Neural cell (in vitro differentiated cells): Measurements from ENCODE around the gene CTSL. TPM values are rescaled to one million over a fixed set of nuclear protein-coding genes. Genes with fewer than 3 reads are reported as not detected.

Experiments
- H2AFZ ChIP-seq: fragments of 200-600, 300-800 bp; sonication (generic), shearing (Covaris generic); 2 replicates; pipeline ENCODE4 v1.6.0; 2014; ENCODE audit warnings: low read depth, mild to moderate bottlenecking, antibody characterized with exemption, low read length, moderate library complexity
- H3F3A ChIP-seq: fragments of 200-600 bp; shearing (Covaris generic); 2 replicates; pipeline ENCODE4 v1.6.1; 2016; ENCODE audit warnings: mild to moderate bottlenecking, moderate library complexity, mixed read lengths, antibody characterized with exemption, low read length; ENCODE audit not compliant: insufficient read depth, poor library complexity, severe bottlenecking
- H3K27ac ChIP-seq: fragments of 200-600, 300-800 bp; sonication (generic), shearing (Covaris generic); 2 replicates; pipeline ENCODE4 v1.5.1; 2014; ENCODE audit warnings: mild to moderate bottlenecking, low read length, moderate library complexity
- H3K27me3 ChIP-seq: fragments of 300-800, 200-600 bp; sonication (generic), shearing (Covaris generic); 2 replicates; pipeline ENCODE4 v1.6.0; 2014; ENCODE audit warnings: mild to moderate bottlenecking, low read depth, low read length, moderate library complexity; ENCODE audit not compliant: insufficient read depth
- H3K36me3 ChIP-seq: fragments of 300-800, 200-600 bp; sonication (generic), shearing (Covaris generic); 2 replicates; pipeline ENCODE4 v1.5.1; 2014; ENCODE audit warnings: mild to moderate bottlenecking, antibody characterized with exemption, low read length, moderate library complexity; ENCODE audit not compliant: insufficient read depth
- H3K4me2 ChIP-seq: fragments of 300-800, 200-600 bp; sonication (generic), shearing (Covaris generic); 2 replicates; pipeline ENCODE4 v1.6.0; 2014; ENCODE audit warnings: mild to moderate bottlenecking, low read length
- H3K4me3 ChIP-seq: fragments of 300-800, 200-600 bp; sonication (generic), shearing (Covaris generic); 2 replicates; pipeline ENCODE4 v1.5.1; 2014; ENCODE audit warnings: mild to moderate bottlenecking, low read length, moderate library complexity
- H3K79me2 ChIP-seq: fragments of 200-600 bp; shearing (Covaris generic); replicated peaks from 2 replicates; pipeline ENCODE4 v1.6.0; 2014; ENCODE audit warnings: mild to moderate bottlenecking, low read length, moderate library complexity; ENCODE audit not compliant: insufficient read depth
- H3K9ac ChIP-seq: fragments of 300-800, 200-600 bp; sonication (generic), shearing (Covaris generic); 2 replicates; pipeline ENCODE4 v1.6.1; 2016; ENCODE audit warnings: mild to moderate bottlenecking, low read length, mixed read lengths
- H3K9me2 ChIP-seq: fragments of 200-600 bp; shearing (Covaris generic); 2 replicates; pipeline ENCODE4 v1.6.1; 2016; ENCODE audit warnings: mild to moderate bottlenecking, low read length, mixed read lengths; ENCODE audit not compliant: insufficient read depth
- H3K9me3 ChIP-seq: fragments of 200-600, 300-800 bp; sonication (generic), shearing (Covaris generic); 2 replicates; pipeline ENCODE4 v1.6.1; 2016; ENCODE audit warnings: mild to moderate bottlenecking, mixed run types, low read length, moderate library complexity, mixed read lengths
- H4K20me1 ChIP-seq: fragments of 200-600 bp; shearing (Covaris generic); 2 replicates; pipeline ENCODE4 v1.6.1; 2016; ENCODE audit warnings: mild to moderate bottlenecking, mixed run types; ENCODE audit not compliant: insufficient read depth
- CTCF ChIP-seq: fragments of 450-650 bp; IDR thresholded peaks from 2 replicates; pipeline ENCODE4 v1.5.1; 2014; ENCODE audit warnings: antibody characterized with exemption, mild to moderate bottlenecking, moderate library complexity; ENCODE audit not compliant: poor library complexity, severe bottlenecking
- EP300 ChIP-seq: fragments of 450-650 bp; conservative IDR thresholded peaks from 2 replicates; pipeline ENCODE4 v1.6.1; 2014; ENCODE audit warnings: antibody characterized with exemption, mild to moderate bottlenecking, moderate library complexity; ENCODE audit not compliant: poor library complexity, severe bottlenecking
- EZH2 ChIP-seq: fragments of 200-600, 300-800 bp; shearing (Covaris generic), sonication (generic); IDR thresholded peaks from 2 replicates; pipeline ENCODE4 v1.6.1; 2014; ENCODE audit warnings: antibody characterized with exemption, low read length, borderline replicate concordance, mild to moderate bottlenecking; ENCODE audit not compliant: insufficient read depth, poor library complexity, severe bottlenecking
- MXI1 ChIP-seq: fragments of 450-650 bp; conservative IDR thresholded peaks from 2 replicates; pipeline ENCODE4 v1.6.1; 2014; ENCODE audit warnings: antibody characterized with exemption, mild to moderate bottlenecking; ENCODE audit not compliant: poor library complexity, severe bottlenecking
- POLR2AphosphoS5 ChIP-seq: IDR thresholded peaks from 2 replicates; pipeline ENCODE4 v1.6.1; 2012
- RAD21 ChIP-seq: fragments of 450-650 bp; conservative IDR thresholded peaks from 2 replicates; pipeline ENCODE4 v1.6.1; 2014; ENCODE audit warnings: antibody characterized with exemption, mild to moderate bottlenecking, moderate library complexity
- SMC3 ChIP-seq: fragments of 450-650 bp; conservative IDR thresholded peaks from 2 replicates; pipeline ENCODE4 v1.6.1; 2014; ENCODE audit warnings: antibody characterized with exemption, mild to moderate bottlenecking, moderate library complexity; ENCODE audit not compliant: poor library complexity
- TAF1 ChIP-seq: IDR thresholded peaks from 2 replicates; pipeline ENCODE4 v1.6.1; 2012; ENCODE audit warnings: low read depth
- polyA plus RNA-seq: library from polyadenylated mRNA; depleted of rRNA; stranded (reverse); fragments of >200 nt; gene quantifications from 2 replicates; pipeline ENCODE4 v1.2.3, GENCODE V29; 2014
- TF ChIP-seq, protein P1 (sequence below): IDR thresholded peaks from 2 replicates; pipeline ENCODE4 v1.6.1; 2012; ENCODE audit warnings: borderline replicate concordance

The CTSL gene
- polyA plus RNA-seq, 1 donor from 2014 or later: 53.5 TPM

DNA sequence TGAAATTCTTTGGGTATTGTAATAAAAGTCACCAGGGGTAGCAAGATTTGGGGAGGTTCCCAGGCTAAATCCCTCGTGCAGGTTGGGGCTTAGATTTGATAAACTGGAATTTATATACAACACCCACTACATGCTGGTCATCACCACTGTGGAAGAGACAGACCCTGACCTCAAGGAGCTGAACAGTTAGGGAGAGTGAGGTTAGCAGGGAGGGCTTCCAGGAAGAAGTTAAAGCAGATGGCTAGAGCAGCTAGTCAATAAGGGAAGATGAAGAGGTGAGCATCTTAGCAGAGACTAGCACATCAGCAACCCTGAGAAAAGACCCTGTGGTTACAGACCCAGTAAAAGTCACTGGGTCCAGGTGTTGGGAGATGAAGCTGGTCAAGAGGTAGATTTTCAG is 6.4 kb downstream of the CTSL start:
- no peaks in the 10 kb centered on the region for H3K27me3 ChIP-seq
- TF ChIP-seq MXI1 (no peak), CTCF (no peak), POLR2AphosphoS5 (no peak), SMC3 (no peak), EZH2 (no peak), TAF1 (no peak), RAD21 (no peak)
- TF ChIP-seq, protein P1, sequence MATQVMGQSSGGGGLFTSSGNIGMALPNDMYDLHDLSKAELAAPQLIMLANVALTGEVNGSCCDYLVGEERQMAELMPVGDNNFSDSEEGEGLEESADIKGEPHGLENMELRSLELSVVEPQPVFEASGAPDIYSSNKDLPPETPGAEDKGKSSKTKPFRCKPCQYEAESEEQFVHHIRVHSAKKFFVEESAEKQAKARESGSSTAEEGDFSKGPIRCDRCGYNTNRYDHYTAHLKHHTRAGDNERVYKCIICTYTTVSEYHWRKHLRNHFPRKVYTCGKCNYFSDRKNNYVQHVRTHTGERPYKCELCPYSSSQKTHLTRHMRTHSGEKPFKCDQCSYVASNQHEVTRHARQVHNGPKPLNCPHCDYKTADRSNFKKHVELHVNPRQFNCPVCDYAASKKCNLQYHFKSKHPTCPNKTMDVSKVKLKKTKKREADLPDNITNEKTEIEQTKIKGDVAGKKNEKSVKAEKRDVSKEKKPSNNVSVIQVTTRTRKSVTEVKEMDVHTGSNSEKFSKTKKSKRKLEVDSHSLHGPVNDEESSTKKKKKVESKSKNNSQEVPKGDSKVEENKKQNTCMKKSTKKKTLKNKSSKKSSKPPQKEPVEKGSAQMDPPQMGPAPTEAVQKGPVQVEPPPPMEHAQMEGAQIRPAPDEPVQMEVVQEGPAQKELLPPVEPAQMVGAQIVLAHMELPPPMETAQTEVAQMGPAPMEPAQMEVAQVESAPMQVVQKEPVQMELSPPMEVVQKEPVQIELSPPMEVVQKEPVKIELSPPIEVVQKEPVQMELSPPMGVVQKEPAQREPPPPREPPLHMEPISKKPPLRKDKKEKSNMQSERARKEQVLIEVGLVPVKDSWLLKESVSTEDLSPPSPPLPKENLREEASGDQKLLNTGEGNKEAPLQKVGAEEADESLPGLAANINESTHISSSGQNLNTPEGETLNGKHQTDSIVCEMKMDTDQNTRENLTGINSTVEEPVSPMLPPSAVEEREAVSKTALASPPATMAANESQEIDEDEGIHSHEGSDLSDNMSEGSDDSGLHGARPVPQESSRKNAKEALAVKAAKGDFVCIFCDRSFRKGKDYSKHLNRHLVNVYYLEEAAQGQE: no peak
- no peak overlapping the region for H3K4me2 ChIP-seq
- H3K9ac ChIP-seq: no peak overlapping the region
- no peaks in the 10 kb centered on the region for H4K20me1 ChIP-seq
- H3F3A ChIP-seq: no peaks in the 10 kb centered on the region
- H3K4me3 ChIP-seq: no peak overlapping the region
- no peaks in the 10 kb centered on the region for H3K79me2 ChIP-seq
- H2AFZ ChIP-seq: no peak overlapping the region
- no peaks in the 10 kb centered on the region for H3K36me3 ChIP-seq
- H3K9me3 ChIP-seq: no peaks in the 10 kb centered on the region
- no peak overlapping the region for H3K27ac ChIP-seq
- H3K9me2 ChIP-seq: no peaks in the 10 kb centered on the region

DNA sequence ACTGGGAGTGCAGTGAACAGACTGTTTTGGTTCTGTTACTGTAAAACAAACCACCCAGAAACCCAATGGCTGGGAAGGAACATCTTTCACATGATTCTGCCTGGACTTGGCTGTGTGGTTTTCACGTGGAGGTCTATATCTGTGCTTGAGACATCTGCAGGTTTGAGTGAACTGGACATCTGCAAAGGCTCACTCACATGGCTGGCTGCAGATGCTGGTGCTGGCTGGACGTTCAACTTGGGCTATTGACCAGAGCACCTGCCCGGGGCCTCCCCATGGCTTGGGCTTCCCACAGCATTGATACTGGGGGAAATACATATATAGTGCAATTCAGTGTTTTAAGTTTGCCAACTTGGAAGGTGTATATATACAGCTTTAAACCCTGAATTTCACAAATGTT is 6.8 kb downstream of the CTSL start:
- H3K9me3 ChIP-seq: no peaks in the 10 kb centered on the region
- H3K36me3 ChIP-seq: no peaks in the 10 kb centered on the region
- no peak overlapping the region for H3K27ac ChIP-seq
- no peak overlapping the region for H3K9ac ChIP-seq
- no peaks in the 10 kb centered on the region for H3K27me3 ChIP-seq
- no peak for TF ChIP-seq MXI1
- TF ChIP-seq RAD21: no peak
- no peak for TF ChIP-seq EP300
- TF ChIP-seq POLR2AphosphoS5: no peak
- TF ChIP-seq SMC3: no peak
- no peak for TF ChIP-seq CTCF
- no peak for TF ChIP-seq TAF1
- TF ChIP-seq, protein P1: no peak
- TF ChIP-seq EZH2: no peak
- no peaks in the 10 kb centered on the region for H4K20me1 ChIP-seq
- H2AFZ ChIP-seq: no peak overlapping the region
- no peaks in the 10 kb centered on the region for H3F3A ChIP-seq
- H3K79me2 ChIP-seq: no peaks in the 10 kb centered on the region
- no peaks in the 10 kb centered on the region for H3K9me2 ChIP-seq
- H3K4me3 ChIP-seq: no peak overlapping the region
- no peak overlapping the region for H3K4me2 ChIP-seq
